Gastrocnemius medialis (tissue), 4 donors: ENCODE data around the gene ADCY7.

Experiments
- CTCF ChIP-seq, 5 experiments: fragments of 450-650 bp in 3 of 5; fragments of 200-600 bp in 2 of 5; sonication (generic) in 2 of 5; IDR thresholded peaks in 4 of 5; conservative IDR thresholded peaks in 1 of 5; 1 replicate in 4 of 5; 2 replicates in 1 of 5; pipeline ENCODE4 v1.5.1; 2016 to 2019; ENCODE audit warnings: antibody characterized with exemption in 5 of 5, mild to moderate bottlenecking in 3 of 5, moderate library complexity in 3 of 5
- POLR2A ChIP-seq, 2 donors: fragments of 450-650 bp; IDR thresholded peaks; one replicate each; pipeline ENCODE4 v1.6.1; 2017; ENCODE audit warnings: antibody characterized with exemption in 2 of 2, mild to moderate bottlenecking in 2 of 2, moderate library complexity in 2 of 2

DNA sequence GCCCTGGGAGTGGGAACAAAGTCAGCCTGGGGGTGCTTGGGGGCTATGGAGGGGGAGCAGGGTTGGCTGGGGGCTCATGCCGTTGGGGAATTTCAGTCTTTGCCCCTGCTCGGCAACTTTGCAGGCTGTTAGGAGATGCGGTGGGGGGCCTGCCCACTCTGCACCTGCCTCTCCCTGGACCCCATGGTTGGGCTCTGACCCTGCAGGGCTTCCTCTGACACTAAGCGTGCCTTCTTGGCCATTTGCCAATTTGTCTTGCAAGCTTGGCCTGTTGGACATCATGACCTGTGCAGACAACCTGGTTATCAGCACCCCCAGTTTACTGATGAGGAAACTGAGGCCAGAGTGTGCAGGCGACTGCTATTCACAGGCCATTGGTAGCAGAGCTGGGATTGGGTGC lies 14.6 kb downstream of the ADCY7 start:
- no peak for TF ChIP-seq POLR2A (IDR thresholded peaks at IDR 0.05)
- no peak for TF ChIP-seq CTCF (IDR thresholded peaks at IDR 0.05 in 4 of 5, conservative IDR thresholded peaks at IDR 0.05 in 1 of 5)
